Uterus (tissue), 4 donors: ENCODE results near the gene LMNA. TPM values are rescaled to one million over a fixed set of nuclear protein-coding genes. Genes with fewer than 3 reads are reported as not detected.
A peak's percentile ranks its signal among the peaks of the same experiment; 100 is the strongest.

Experiments used
- DNase-seq, 2 donors: peaks; one replicate each; pipeline ENCODE4 v3.0.0-alpha.2; 2019 to 2020
- H3K27ac ChIP-seq, 2 donors: fragments of 200-600 bp; sonication (generic); 1 replicate in 1 of 2; 2 replicates in 1 of 2; pipeline ENCODE4 v1.5.1; 2016 to 2018
- H3K27me3 ChIP-seq, 2 donors: fragments of 200-600 bp; sonication (generic); one replicate each; pipeline ENCODE4 v1.5.1; 2018 to 2019; ENCODE audit warnings: control low read depth in 1 of 2
- H3K36me3 ChIP-seq, 2 donors: fragments of 200-600 bp; sonication (generic); one replicate each; pipeline ENCODE4 v1.5.1; 2019; ENCODE audit warnings: control low read depth in 1 of 2
- H3K4me1 ChIP-seq, 2 donors: fragments of 200-600 bp; sonication (generic); one replicate each; pipeline ENCODE4 v1.5.1; 2018 to 2019; ENCODE audit warnings: control low read depth in 1 of 2
- H3K4me3 ChIP-seq, 2 donors: fragments of 200-600 bp; sonication (generic); 1 replicate in 1 of 2; 2 replicates in 1 of 2; pipeline ENCODE4 v1.5.1; 2018 to 2019; ENCODE audit warnings: mild to moderate bottlenecking in 1 of 2
- H3K9me3 ChIP-seq, 2 donors: fragments of 200-600 bp; sonication (generic); one replicate each; pipeline ENCODE4 v1.5.1; 2019; ENCODE audit warnings: control low read depth in 1 of 2
- POLR2A ChIP-seq, 2 donors: fragments of 450-650 bp; IDR thresholded peaks; one replicate each; pipeline ENCODE4 v1.6.1; 2016; ENCODE audit warnings: antibody characterized with exemption in 2 of 2, mild to moderate bottlenecking in 1 of 2, moderate library complexity in 1 of 2
- intact Hi-C: fragments of 100-400 bp; cut with DNase I; formaldehyde crosslinking; loops from one replicate; pipeline ENCODE4 v1.15.1; 2023; ENCODE audit warnings: low total_unique reads
- total RNA-seq, 4 donors: library from RNA; depleted of rRNA in 3 of 4; stranded (reverse); fragments of >200 nt in 3 of 4; gene quantifications; one replicate each; pipeline versions ENCODE4 v1.1.0 to v1.2.4, GENCODE V29; 2014 to 2023
- TF ChIP-seq, protein P1 (sequence below), 4 experiments: fragments of 200-600 bp in 2 of 4; fragments of 450-650 bp in 2 of 4; sonication (generic) in 2 of 4; IDR thresholded peaks; one replicate each; pipeline ENCODE4 v1.5.1; 2016 to 2019; ENCODE audit warnings: antibody characterized with exemption in 4 of 4, mild to moderate bottlenecking in 2 of 4, moderate library complexity in 1 of 4
- donor health status: DM: yes; HTN: yes; CAD: no.

LMNA gene
- total RNA-seq: 100 to 1,000 TPM; 245 to 533 (median 373) TPM

- Histone ChIP-seq H3K27ac (peak within 1 kb of the TSS; percentile 97 to 99), H3K27me3 (no peaks in the 10 kb centered on the region), H3K4me1 (peaks cover 4 to 16% of the 10 kb centered on the region in 2 donors), H3K4me3 (peak within 1 kb of the TSS; percentile 82 to 96), H3K36me3 (no peaks in the 10 kb centered on the region), H3K9me3 (no peaks in the 10 kb centered on the region)
- peak; percentile 93 to 98 for DNase-seq
- intact Hi-C loops: no loop called here
- TF ChIP-seq, protein P1, sequence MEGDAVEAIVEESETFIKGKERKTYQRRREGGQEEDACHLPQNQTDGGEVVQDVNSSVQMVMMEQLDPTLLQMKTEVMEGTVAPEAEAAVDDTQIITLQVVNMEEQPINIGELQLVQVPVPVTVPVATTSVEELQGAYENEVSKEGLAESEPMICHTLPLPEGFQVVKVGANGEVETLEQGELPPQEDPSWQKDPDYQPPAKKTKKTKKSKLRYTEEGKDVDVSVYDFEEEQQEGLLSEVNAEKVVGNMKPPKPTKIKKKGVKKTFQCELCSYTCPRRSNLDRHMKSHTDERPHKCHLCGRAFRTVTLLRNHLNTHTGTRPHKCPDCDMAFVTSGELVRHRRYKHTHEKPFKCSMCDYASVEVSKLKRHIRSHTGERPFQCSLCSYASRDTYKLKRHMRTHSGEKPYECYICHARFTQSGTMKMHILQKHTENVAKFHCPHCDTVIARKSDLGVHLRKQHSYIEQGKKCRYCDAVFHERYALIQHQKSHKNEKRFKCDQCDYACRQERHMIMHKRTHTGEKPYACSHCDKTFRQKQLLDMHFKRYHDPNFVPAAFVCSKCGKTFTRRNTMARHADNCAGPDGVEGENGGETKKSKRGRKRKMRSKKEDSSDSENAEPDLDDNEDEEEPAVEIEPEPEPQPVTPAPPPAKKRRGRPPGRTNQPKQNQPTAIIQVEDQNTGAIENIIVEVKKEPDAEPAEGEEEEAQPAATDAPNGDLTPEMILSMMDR (IDR thresholded peaks at IDR 0.05): peak in 1 of 4 experiments; percentile 14
- peak; percentile 95 to 99 for TF ChIP-seq POLR2A (IDR thresholded peaks at IDR 0.05)
Observed at GRCh38 chr1:156114101-156114918, at the start of gene LMNA. LMNA (plus strand) TSS chr1:156114711; CDS start chr1:156114919, 208 bp downstream.

DNA sequence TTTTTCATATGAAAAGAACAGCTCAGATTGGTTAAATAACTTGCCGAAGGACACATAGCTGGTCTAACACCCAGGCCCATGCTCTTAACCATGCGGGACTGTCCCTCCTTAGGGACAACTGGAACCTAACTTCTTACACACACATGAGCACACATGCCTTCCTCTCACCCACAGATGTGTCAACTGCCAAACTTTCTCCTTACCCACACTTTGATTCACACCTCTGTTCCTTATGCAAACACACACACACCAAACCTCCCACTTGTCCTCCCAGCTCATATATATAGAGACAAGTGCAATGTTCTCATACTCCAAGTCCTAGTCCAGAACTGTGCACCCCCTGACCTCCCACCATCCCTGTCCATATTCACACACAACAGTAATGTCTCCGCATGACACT, 49.3 kb upstream of the LMNA start:
- Histone ChIP-seq H3K4me3 (no peak overlapping the region), H3K4me1 (no peaks in the 10 kb centered on the region), H3K9me3 (no peaks in the 10 kb centered on the region), H3K36me3 (no peaks in the 10 kb centered on the region), H3K27me3 (no peaks in the 10 kb centered on the region), H3K27ac (no peak overlapping the region)
- intact Hi-C loops: no loop called here
- TF ChIP-seq POLR2A (IDR thresholded peaks at IDR 0.05): no peak
- TF ChIP-seq, protein P1 (IDR thresholded peaks at IDR 0.05): no peak
- no peak for DNase-seq

DNA sequence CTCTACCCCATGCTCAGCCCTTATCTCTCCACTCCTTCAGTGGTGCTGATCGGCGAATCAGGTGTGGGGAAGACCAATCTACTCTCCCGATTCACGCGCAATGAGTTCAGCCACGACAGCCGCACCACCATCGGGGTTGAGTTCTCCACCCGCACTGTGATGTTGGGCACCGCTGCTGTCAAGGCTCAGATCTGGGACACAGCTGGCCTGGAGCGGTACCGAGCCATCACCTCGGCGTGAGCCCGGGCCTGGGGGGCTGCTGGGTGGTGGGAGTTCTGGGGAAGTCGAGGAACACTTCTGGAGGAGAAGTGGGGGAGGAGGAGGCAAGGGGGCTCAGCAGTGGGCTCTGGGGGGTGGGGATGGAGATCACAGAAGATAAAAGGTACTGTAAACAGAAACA, 48.6 kb upstream of the LMNA start:
- no peaks in the 10 kb centered on the region for H3K4me1 ChIP-seq
- no peak for DNase-seq
- no peak overlapping the region for H3K27ac ChIP-seq
- intact Hi-C loops: no loop called here
- no peaks in the 10 kb centered on the region for H3K9me3 ChIP-seq
- H3K27me3 ChIP-seq: no peaks in the 10 kb centered on the region
- H3K4me3 ChIP-seq: no peak overlapping the region
- TF ChIP-seq, protein P1 (IDR thresholded peaks at IDR 0.05): no peak
- TF ChIP-seq POLR2A (IDR thresholded peaks at IDR 0.05): no peak
- H3K36me3 ChIP-seq: no peaks in the 10 kb centered on the region

DNA sequence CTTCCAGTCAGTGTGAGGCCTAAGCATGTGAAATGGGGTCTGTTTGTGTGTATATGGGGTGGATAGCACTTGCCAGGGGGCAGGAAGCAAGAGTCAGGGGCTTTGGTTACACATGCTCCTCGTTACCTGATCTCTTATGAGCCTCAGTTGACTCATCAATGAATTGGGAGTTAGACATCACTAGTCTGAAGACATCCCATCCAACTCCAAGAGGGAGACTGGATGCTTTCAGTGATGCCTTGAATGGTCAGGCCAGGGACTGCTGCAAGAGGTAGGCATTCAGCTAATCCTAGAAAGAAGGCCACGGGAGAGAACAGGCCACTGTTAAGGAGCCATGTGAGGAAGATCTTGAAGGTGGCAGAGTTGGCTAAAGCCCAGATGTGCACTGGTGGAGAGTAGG, 47.2 kb upstream of the LMNA start:
- H3K36me3 ChIP-seq: no peaks in the 10 kb centered on the region
- H3K9me3 ChIP-seq: no peaks in the 10 kb centered on the region
- no peaks in the 10 kb centered on the region for H3K27me3 ChIP-seq
- H3K4me1 ChIP-seq: no peaks in the 10 kb centered on the region
- intact Hi-C loops: no loop called here
- no peak overlapping the region for H3K4me3 ChIP-seq
- H3K27ac ChIP-seq: no peak overlapping the region
- DNase-seq: no peak
- no peak for TF ChIP-seq POLR2A (IDR thresholded peaks at IDR 0.05)
- TF ChIP-seq, protein P1 (IDR thresholded peaks at IDR 0.05): no peak
